Right lobe of liver (tissue), 6 donors: ENCODE results near the gene PITPNC1. TPM values are rescaled to one million over a fixed set of nuclear protein-coding genes. Genes with fewer than 3 reads are reported as not detected.
A peak's percentile ranks its signal among the peaks of the same experiment; 100 is the strongest.

Experiments
- ATAC-seq, 4 donors: fragments of 200-7000 bp; cut with Tn5 transposase; one replicate each; pipeline ENCODE4 v1.9.1; 2020; ENCODE audit warnings: mild to moderate bottlenecking in 4 of 4, moderate library complexity in 4 of 4
- DNase-seq, 3 donors: peaks; one replicate each; pipeline ENCODE4 v3.0.0-alpha.2; 2020
- H3K27ac ChIP-seq, 3 donors: fragments of 200-600 bp; one replicate each; pipeline ENCODE4 v1.8.0; 2022
- H3K27me3 ChIP-seq, 2 donors: fragments of 200-600 bp; one replicate each; pipeline ENCODE4 v1.8.0; 2022
- H3K36me3 ChIP-seq, 4 donors: fragments of 200-600 bp; sonication (generic) in 1 of 4; one replicate each; pipeline versions ENCODE4 v1.5.1 to v1.8.0; 2017 to 2022; ENCODE audit warnings: control low read depth in 1 of 4
- H3K4me1 ChIP-seq, 4 donors: fragments of 200-600 bp; sonication (generic) in 1 of 4; one replicate each; pipeline versions ENCODE4 v1.5.1 to v1.8.0; 2017 to 2022; ENCODE audit warnings: control low read depth in 1 of 4
- H3K4me3 ChIP-seq, 3 donors: fragments of 200-600 bp; one replicate each; pipeline ENCODE4 v1.8.0; 2022
- H3K9me3 ChIP-seq, 4 donors: fragments of 200-600 bp; sonication (generic) in 1 of 4; one replicate each; pipeline versions ENCODE4 v1.5.1 to v1.8.0; 2017 to 2022; ENCODE audit warnings: control low read depth in 1 of 4
- CTCF ChIP-seq, 4 donors: fragments of 200-600 bp in 3 of 4; fragments of 450-650 bp in 1 of 4; IDR thresholded peaks; one replicate each; pipeline versions ENCODE4 v1.5.1 to v1.8.0; 2016 to 2022; ENCODE audit warnings: antibody characterized with exemption in 4 of 4, mild to moderate bottlenecking in 2 of 4
- POLR2A ChIP-seq: fragments of 450-650 bp; IDR thresholded peaks from one replicate; pipeline ENCODE4 v1.6.1; 2017; ENCODE audit warnings: antibody characterized with exemption, mild to moderate bottlenecking
- WGBS: methylation state at CpG from one replicate; pipeline ENCODE4 v1.1.6; 2018; ENCODE audit warnings: low coverage, low lambda C conversion rate; ENCODE audit not compliant: insufficient coverage; ENCODE audit errors: missing lambda C conversion rate; 5-methylcytosine and 5-hydroxymethylcytosine counted together
- intact Hi-C, 2 donors: fragments of 100-400 bp; cut with DNase I; formaldehyde crosslinking; loops; one replicate each; pipeline versions ENCODE4 v1.11.2 to v1.14.1; 2022
- total RNA-seq, 6 experiments: library from RNA; depleted of rRNA in 2 of 6; stranded (reverse); fragments of >200 nt in 2 of 6; fragmentation: NEBNext Ultra II Directional in 3 of 6; extraction: Animal tissue kit (Norgen Biotek cat#: 25700) in 3 of 6; gene quantifications; one replicate each; pipeline versions ENCODE4 v1.1.0 to v1.2.4, GENCODE V29; 2016 to 2023
- donor health status: DM: no; HTN: yes; CAD: no.
- donor health status: DM: no; HTN: no; CAD: no.
- donor health status: DM: no; HTN: no; CAD: no.
- donor health status: DM: no; HTN: yes; CAD: no.
- donor health status: DM: no; HTN: yes; CAD: no.

PITPNC1 gene
- total RNA-seq, 6 experiments from 2014 or later = 4.7 to 13.0 (median 7.4) TPM

- DNase-seq (no peak), ATAC-seq (no peak)
- no peaks in the 10 kb centered on the region for H3K36me3 ChIP-seq
- no peak overlapping the region for H3K27ac ChIP-seq
- 91% methylated on average over 2 of the region's 2 CpGs for WGBS
- peaks cover 0 to 3% (median 0%) of the 10 kb centered on the region in 4 donors for H3K4me1 ChIP-seq
- H3K4me3 ChIP-seq = no peak overlapping the region
- TF ChIP-seq POLR2A (no peak), CTCF (IDR thresholded peaks at IDR 0.05) (no peak)
- no peaks in the 10 kb centered on the region for H3K9me3 ChIP-seq
- no peaks in the 10 kb centered on the region for H3K27me3 ChIP-seq
- intact Hi-C loops = no loop called here
Measured at GRCh38 chr17:67458203-67458602, 81.1 kb downstream of the PITPNC1 start.

- H3K27me3 ChIP-seq = no peaks in the 10 kb centered on the region
- H3K36me3 ChIP-seq = no peaks in the 10 kb centered on the region
- TF ChIP-seq POLR2A (no peak), CTCF (IDR thresholded peaks at IDR 0.05) (no peak)
- WGBS = 84% methylated on average over 4 of the region's 7 CpGs
- H3K4me3 ChIP-seq = no peak overlapping the region
- peaks cover 0 to 7% (median 0%) of the 10 kb centered on the region in 4 donors for H3K4me1 ChIP-seq
- no peaks in the 10 kb centered on the region for H3K9me3 ChIP-seq
- intact Hi-C loops = no loop called here
- ATAC-seq = no peak
- H3K27ac ChIP-seq = no peak overlapping the region
- no peak for DNase-seq
Measured at GRCh38 chr17:67459985-67460384, 82.9 kb downstream of the PITPNC1 start.

- DNase-seq = no peak
- Histone ChIP-seq H3K9me3 (no peaks in the 10 kb centered on the region), H3K4me3 (no peak overlapping the region), H3K27me3 (no peaks in the 10 kb centered on the region), H3K36me3 (no peaks in the 10 kb centered on the region), H3K27ac (no peak overlapping the region), H3K4me1 (peaks cover 0 to 7% (median 0%) of the 10 kb centered on the region in 4 donors)
- TF ChIP-seq POLR2A (no peak), CTCF (IDR thresholded peaks at IDR 0.05) (no peak)
- intact Hi-C loops = no loop called here
- no peak for ATAC-seq
- 81% methylated on average over 5 of the region's 6 CpGs for WGBS
Measured at GRCh38 chr17:67461228-67461780, 84.2 kb downstream of the PITPNC1 start.

GRCh38 chr17:67461876-67462275 is 84.8 kb downstream of the PITPNC1 start:
- Histone ChIP-seq H3K27ac (no peak overlapping the region), H3K4me1 (peaks cover 0 to 7% (median 0%) of the 10 kb centered on the region in 4 donors), H3K36me3 (no peaks in the 10 kb centered on the region), H3K27me3 (no peaks in the 10 kb centered on the region), H3K9me3 (no peaks in the 10 kb centered on the region), H3K4me3 (no peak overlapping the region)
- no peak for DNase-seq
- ATAC-seq = peak in 1 of 4 donors; percentile 30
- 92% methylated on average over 3 of the region's 3 CpGs for WGBS
- no peak for TF ChIP-seq POLR2A
- no peak for TF ChIP-seq CTCF (IDR thresholded peaks at IDR 0.05)
- intact Hi-C loops = no loop called here
